GM10248 (cell line): ENCODE measurements around the gene SLC11A2.

Source experiments
- CTCF ChIA-PET: fragments of 300-600 bp; sonication (Branson Sonifier 250); formaldehyde crosslinking; extraction: SDS; loops from one replicate; lab custom pipeline; 2021; ENCODE audit warnings: antibody characterized with exemption; lab: Yijun Ruan, JAX
- POLR2A ChIA-PET: fragments of 350-650 bp; sonication (Branson Sonifier 250); formaldehyde crosslinking; extraction: SDS; loops from one replicate; lab custom pipeline; 2020; ENCODE audit warnings: antibody characterized with exemption; lab: Yijun Ruan, JAX
- DNase-seq: peaks from one replicate; pipeline ENCODE4 v3.0.0; 2012; ENCODE audit errors: extremely low spot score
- CTCF ChIP-seq: IDR thresholded peaks from 2 replicates; pipeline ENCODE4 v1.5.1; 2012; ENCODE audit warnings: mild to moderate bottlenecking, low read depth; ENCODE audit errors: extremely low read depth, missing control alignments, control extremely low read depth

The SLC11A2 gene

GRCh38 chr12:51065530-51065929 lies 39.3 kb upstream of the SLC11A2 start:
- no peak for TF ChIP-seq CTCF
- DNase-seq: no peak
- CTCF ChIA-PET: interaction anchor here (0.7 to 1.5 kb wide), 2 partner anchors 9 to 300 kb away, joined by 3 to 4 read pairs; no protein-coding TSS in a partner anchor
- POLR2A ChIA-PET: no interaction called here

- TF ChIP-seq CTCF: no peak
- ChIA-PET CTCF (interaction anchor here (1.0 to 2.2 kb wide), 4 partner anchors 8 to 20 kb away, joined by 3 to 6 read pairs (median 4); partner anchors contain the start of genes CSRNP2 and LETMD1), POLR2A (no interaction called here)
- DNase-seq: no peak
Observed at GRCh38 chr12:51062631-51063397, 36.6 kb upstream of the SLC11A2 start.

- POLR2A ChIA-PET: interaction anchor here (0.9 kb wide), 1 partner anchor 24 kb away, joined by 5 read pairs; the partner anchor contains the start of gene CSRNP2
- TF ChIP-seq CTCF: no peak
- no peak for DNase-seq
- CTCF ChIA-PET: interaction anchor here (0.8 to 1.2 kb wide), 3 partner anchors 12 to 283 kb away, joined by 3 to 4 read pairs (median 4); no protein-coding TSS in a partner anchor
Observed at GRCh38 chr12:51059086-51059485, 32.9 kb upstream of the SLC11A2 start.

- DNase-seq: no peak
- ChIA-PET POLR2A (interaction anchor here (1.0 kb wide), 1 partner anchor 27 kb away, joined by 4 read pairs; the partner anchor contains the start of gene CSRNP2), CTCF (interaction anchor here (1.2 to 3.7 kb wide), 3 partner anchors 13 to 21 kb away, joined by 3 to 14 read pairs (median 3); no protein-coding TSS in a partner anchor)
- no peak for TF ChIP-seq CTCF
Observed at GRCh38 chr12:51056242-51056641, 30.1 kb upstream of the SLC11A2 start.

GRCh38 chr12:51055060-51055459 lies 28.9 kb upstream of the SLC11A2 start:
- CTCF ChIA-PET: interaction anchor here (1.1 to 3.7 kb wide), 3 partner anchors 8 to 17 kb away, joined by 3 to 14 read pairs (median 6); no protein-coding TSS in a partner anchor
- no peak for TF ChIP-seq CTCF

GRCh38 chr12:51051787-51052186 lies 25.6 kb upstream of the SLC11A2 start:
- TF ChIP-seq CTCF: no peak
- ChIA-PET POLR2A (no interaction called here), CTCF (interaction anchor here (0.8 to 3.4 kb wide), 6 partner anchors 15 to 290 kb away, joined by 3 to 8 read pairs (median 4); no protein-coding TSS in a partner anchor)
- DNase-seq: no peak

More at GRCh38 chr12:51055060-51055459, 28.9 kb upstream of the SLC11A2 start:
- POLR2A ChIA-PET: interaction anchor here (1.7 kb wide), 1 partner anchor 28 kb away, joined by 8 read pairs; the partner anchor contains the start of gene CSRNP2
- no peak for DNase-seq
